ENCODE results near the gene REV3L.
A peak's percentile ranks its signal among the peaks of the same experiment; 100 is the strongest.

REV3L gene

GRCh38 chr6:111263837-111264236 lies 219.2 kb downstream of the REV3L start:
- Histone ChIP-seq H3K79me2 (ENCODE audit: low read length) (peaks cover 27% of the 10 kb centered on the region), H3K27me3 (replicated peaks; ENCODE audit: insufficient read depth, low read length) (no peaks in the 10 kb centered on the region), H3K4me1 (ENCODE audit: low read length) (no peaks in the 10 kb centered on the region), H3K4me2 (ENCODE audit: low read depth, low read length) (no peak overlapping the region), H4K20me1 (ENCODE audit: insufficient read depth, low read length) (no peaks in the 10 kb centered on the region), H3F3A (ENCODE audit: insufficient read depth, low read length) (no peaks in the 10 kb centered on the region), H3K9ac (ENCODE audit: low read length) (no peak overlapping the region), H3K36me3 (replicated peaks; ENCODE audit: insufficient read depth, low read length) (peaks cover 5% of the 10 kb centered on the region; the same call in 1 of the 2 replicates), H3K9me3 (replicated peaks; ENCODE audit: insufficient read depth, low read length) (no peaks in the 10 kb centered on the region), H3K4me3 (ENCODE audit: low read length) (no peak overlapping the region), H3K9me2 (replicated peaks; ENCODE audit: insufficient read depth, low read length) (no peaks in the 10 kb centered on the region), H2AFZ (ENCODE audit: low read length) (no peak overlapping the region), H3K27ac (ENCODE audit: low read length) (no peak overlapping the region)
- TF ChIP-seq EZH2phosphoT487 (IDR thresholded peaks at IDR 0.05; ENCODE audit: low read length) (no peak), EZH2 (optimal IDR thresholded peaks at IDR 0.05; ENCODE audit: low read depth, low read length) (no peak), CTCF (IDR thresholded peaks at IDR 0.05; ENCODE audit: low read length) (no peak)
- no peak for DNase-seq

- no peaks in the 10 kb centered on the region for H3K9me3 ChIP-seq (replicated peaks; ENCODE audit: insufficient read depth, low read length)
- no peaks in the 10 kb centered on the region for H3K4me1 ChIP-seq (ENCODE audit: low read length)
- no peaks in the 10 kb centered on the region for H3K9me2 ChIP-seq (replicated peaks; ENCODE audit: insufficient read depth, low read length)
- no peak for TF ChIP-seq CTCF (IDR thresholded peaks at IDR 0.05; ENCODE audit: low read length)
- TF ChIP-seq EZH2phosphoT487 (IDR thresholded peaks at IDR 0.05; ENCODE audit: low read length) = no peak
- no peak for TF ChIP-seq EZH2 (optimal IDR thresholded peaks at IDR 0.05; ENCODE audit: low read depth, low read length)
- no peaks in the 10 kb centered on the region; the same call in 1 of the 2 replicates for H3F3A ChIP-seq (ENCODE audit: insufficient read depth, low read length)
- no peak overlapping the region for H3K27ac ChIP-seq (ENCODE audit: low read length)
- no peak overlapping the region for H3K4me3 ChIP-seq (ENCODE audit: low read length)
- peaks cover 5% of the 10 kb centered on the region; the same call in 1 of the 2 replicates for H3K36me3 ChIP-seq (replicated peaks; ENCODE audit: insufficient read depth, low read length)
- no peaks in the 10 kb centered on the region for H3K27me3 ChIP-seq (replicated peaks; ENCODE audit: insufficient read depth, low read length)
- no peak overlapping the region for H3K9ac ChIP-seq (ENCODE audit: low read length)
- no peak overlapping the region for H2AFZ ChIP-seq (ENCODE audit: low read length)
- no peak overlapping the region for H3K4me2 ChIP-seq (ENCODE audit: low read depth, low read length)
- peaks cover 27% of the 10 kb centered on the region for H3K79me2 ChIP-seq (ENCODE audit: low read length)
- DNase-seq = no peak
- no peaks in the 10 kb centered on the region for H4K20me1 ChIP-seq (ENCODE audit: insufficient read depth, low read length)
Observed at GRCh38 chr6:111260570-111261298, 222.3 kb downstream of the REV3L start.

- Histone ChIP-seq H3F3A (ENCODE audit: insufficient read depth, low read length) (no peaks in the 10 kb centered on the region; the same call in 1 of the 2 replicates), H3K4me2 (ENCODE audit: low read depth, low read length) (peak overlapping the region; percentile 66), H3K27ac (ENCODE audit: low read length) (peak overlapping the region; percentile 83), H3K79me2 (ENCODE audit: low read length) (peaks cover 27% of the 10 kb centered on the region), H3K36me3 (replicated peaks; ENCODE audit: insufficient read depth, low read length) (peaks cover 5% of the 10 kb centered on the region; the same call in 1 of the 2 replicates), H3K9me2 (replicated peaks; ENCODE audit: insufficient read depth, low read length) (no peaks in the 10 kb centered on the region), H3K9me3 (replicated peaks; ENCODE audit: insufficient read depth, low read length) (no peaks in the 10 kb centered on the region), H3K9ac (ENCODE audit: low read length) (peak overlapping the region; percentile 74), H3K4me1 (ENCODE audit: low read length) (no peaks in the 10 kb centered on the region), H2AFZ (ENCODE audit: low read length) (peak overlapping the region; percentile 70), H4K20me1 (ENCODE audit: insufficient read depth, low read length) (no peaks in the 10 kb centered on the region), H3K4me3 (ENCODE audit: low read length) (peak overlapping the region; percentile 81), H3K27me3 (replicated peaks; ENCODE audit: insufficient read depth, low read length) (no peaks in the 10 kb centered on the region)
- no peak for TF ChIP-seq EZH2 (optimal IDR thresholded peaks at IDR 0.05; ENCODE audit: low read depth, low read length)
- no peak for TF ChIP-seq EZH2phosphoT487 (IDR thresholded peaks at IDR 0.05; ENCODE audit: low read length)
- TF ChIP-seq CTCF (IDR thresholded peaks at IDR 0.05; ENCODE audit: low read length) = peak; percentile 93
- peak; percentile 100 for DNase-seq
Observed at GRCh38 chr6:111259089-111259831, 223.8 kb downstream of the REV3L start.

Measured in MM.1S (cell line).